ENCODE results near the gene BBS9.

GRCh38 chr7:33559324-33559710 lies 430.0 kb downstream of the BBS9 start:
- TF ChIP-seq, protein P1, sequence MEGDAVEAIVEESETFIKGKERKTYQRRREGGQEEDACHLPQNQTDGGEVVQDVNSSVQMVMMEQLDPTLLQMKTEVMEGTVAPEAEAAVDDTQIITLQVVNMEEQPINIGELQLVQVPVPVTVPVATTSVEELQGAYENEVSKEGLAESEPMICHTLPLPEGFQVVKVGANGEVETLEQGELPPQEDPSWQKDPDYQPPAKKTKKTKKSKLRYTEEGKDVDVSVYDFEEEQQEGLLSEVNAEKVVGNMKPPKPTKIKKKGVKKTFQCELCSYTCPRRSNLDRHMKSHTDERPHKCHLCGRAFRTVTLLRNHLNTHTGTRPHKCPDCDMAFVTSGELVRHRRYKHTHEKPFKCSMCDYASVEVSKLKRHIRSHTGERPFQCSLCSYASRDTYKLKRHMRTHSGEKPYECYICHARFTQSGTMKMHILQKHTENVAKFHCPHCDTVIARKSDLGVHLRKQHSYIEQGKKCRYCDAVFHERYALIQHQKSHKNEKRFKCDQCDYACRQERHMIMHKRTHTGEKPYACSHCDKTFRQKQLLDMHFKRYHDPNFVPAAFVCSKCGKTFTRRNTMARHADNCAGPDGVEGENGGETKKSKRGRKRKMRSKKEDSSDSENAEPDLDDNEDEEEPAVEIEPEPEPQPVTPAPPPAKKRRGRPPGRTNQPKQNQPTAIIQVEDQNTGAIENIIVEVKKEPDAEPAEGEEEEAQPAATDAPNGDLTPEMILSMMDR (IDR thresholded peaks at IDR 0.05; ENCODE audit: low read depth, low read length), result no peak
- TF ChIP-seq EZH2phosphoT487 (IDR thresholded peaks at IDR 0.05; ENCODE audit: low read depth), result no peak

All from OCI-LY3 (cell line).